ENCODE measurements around the gene RAP2A.

RAP2A gene

GRCh38 chr13:97385854-97386253 is 48.1 kb upstream of the RAP2A start:
- no peak overlapping the region for H2AFZ ChIP-seq (ENCODE audit: low read depth, low read length)
- H3K27me3 ChIP-seq (ENCODE audit: insufficient read depth, low read length, poor library complexity) = no peaks in the 10 kb centered on the region
- H3K4me1 ChIP-seq (ENCODE audit: insufficient read depth, low read length) = peaks cover 34% of the 10 kb centered on the region
- no peaks in the 10 kb centered on the region for H3K79me2 ChIP-seq (ENCODE audit: insufficient read depth, low read length)
- DNase-seq (no peak), ATAC-seq (ENCODE audit: insufficient read depth, low read depth) (no peak)
- H3K4me3 ChIP-seq (ENCODE audit: low read depth in 1 of 2, low read length in 2 of 2) = no peak overlapping the region
- TF ChIP-seq EZH2 (IDR thresholded peaks at IDR 0.05; ENCODE audit: borderline replicate concordance, low read depth, low read length, severe bottlenecking) = no peak
- no peak for TF ChIP-seq CTCF (IDR thresholded peaks at IDR 0.05; ENCODE audit: borderline replicate concordance, extremely low read depth, low read length, poor library complexity, severe bottlenecking)
- H3K4me2 ChIP-seq (ENCODE audit: insufficient read depth, low read length) = no peak overlapping the region
- no peaks in the 10 kb centered on the region for H3K36me3 ChIP-seq (ENCODE audit: insufficient read depth, low read length)
- no peak overlapping the region for H3K9ac ChIP-seq (ENCODE audit: low read depth, low read length)
- no peaks in the 10 kb centered on the region for H4K20me1 ChIP-seq (ENCODE audit: insufficient read depth, low read length)
- no peaks in the 10 kb centered on the region for H3K9me3 ChIP-seq (ENCODE audit: insufficient read depth, low read length, severe bottlenecking)
- peak overlapping the region; percentile 76; the same call in 1 of the 2 replicates for H3K27ac ChIP-seq (ENCODE audit: low read length)

- Histone ChIP-seq H3K79me2 (ENCODE audit: insufficient read depth, low read length) (no peaks in the 10 kb centered on the region), H3K27ac (ENCODE audit: low read length) (peak overlapping the region; percentile 76), H3K4me3 (ENCODE audit: low read depth in 1 of 2, low read length in 2 of 2) (no peak overlapping the region), H3K9ac (ENCODE audit: low read depth, low read length) (peak overlapping the region; percentile 25; the same call in 1 of the 2 replicates), H3K36me3 (ENCODE audit: insufficient read depth, low read length) (no peaks in the 10 kb centered on the region), H3K27me3 (ENCODE audit: insufficient read depth, low read length, poor library complexity) (no peaks in the 10 kb centered on the region), H4K20me1 (ENCODE audit: insufficient read depth, low read length) (no peaks in the 10 kb centered on the region), H3K9me3 (ENCODE audit: insufficient read depth, low read length, severe bottlenecking) (no peaks in the 10 kb centered on the region), H3K4me2 (ENCODE audit: insufficient read depth, low read length) (peak overlapping the region; percentile 47), H2AFZ (ENCODE audit: low read depth, low read length) (peak overlapping the region; percentile 16), H3K4me1 (ENCODE audit: insufficient read depth, low read length) (peaks cover 34% of the 10 kb centered on the region)
- DNase-seq = peak; percentile 93
- ATAC-seq (ENCODE audit: insufficient read depth, low read depth) = peak; percentile 96
- TF ChIP-seq EZH2 (IDR thresholded peaks at IDR 0.05; ENCODE audit: borderline replicate concordance, low read depth, low read length, severe bottlenecking) (no peak), CTCF (IDR thresholded peaks at IDR 0.05; ENCODE audit: borderline replicate concordance, extremely low read depth, low read length, poor library complexity, severe bottlenecking) (no peak)
Observed at GRCh38 chr13:97386801-97387484, 47.0 kb upstream of the RAP2A start.

- Histone ChIP-seq H3K79me2 (ENCODE audit: insufficient read depth, low read length) (no peaks in the 10 kb centered on the region), H3K4me3 (ENCODE audit: low read depth in 1 of 2, low read length in 2 of 2) (peak overlapping the region in 1 of 2 experiments; percentile 21; a peak in 1 of 4 replicates), H2AFZ (ENCODE audit: low read depth, low read length) (peak overlapping the region; percentile 16), H3K27ac (ENCODE audit: low read length) (peak overlapping the region; percentile 76), H3K36me3 (ENCODE audit: insufficient read depth, low read length) (no peaks in the 10 kb centered on the region), H3K4me1 (ENCODE audit: insufficient read depth, low read length) (peaks cover 34% of the 10 kb centered on the region), H3K9ac (ENCODE audit: low read depth, low read length) (peak overlapping the region; percentile 25; the same call in 1 of the 2 replicates), H3K27me3 (ENCODE audit: insufficient read depth, low read length, poor library complexity) (no peaks in the 10 kb centered on the region), H3K9me3 (ENCODE audit: insufficient read depth, low read length, severe bottlenecking) (no peaks in the 10 kb centered on the region), H3K4me2 (ENCODE audit: insufficient read depth, low read length) (peak overlapping the region; percentile 47), H4K20me1 (ENCODE audit: insufficient read depth, low read length) (no peaks in the 10 kb centered on the region)
- ATAC-seq (ENCODE audit: insufficient read depth, low read depth) = peak; percentile 76
- TF ChIP-seq EZH2 (IDR thresholded peaks at IDR 0.05; ENCODE audit: borderline replicate concordance, low read depth, low read length, severe bottlenecking) = no peak
- no peak for DNase-seq
Observed at GRCh38 chr13:97387485-97387839, 46.5 kb upstream of the RAP2A start.

GRCh38 chr13:97387890-97388289 is 46.1 kb upstream of the RAP2A start:
- peak overlapping the region; percentile 47; the same call in 1 of the 2 replicates for H3K4me2 ChIP-seq (ENCODE audit: insufficient read depth, low read length)
- H3K9ac ChIP-seq (ENCODE audit: low read depth, low read length) = peak overlapping the region; percentile 25; the same call in 1 of the 2 replicates
- peak overlapping the region; percentile 76 for H3K27ac ChIP-seq (ENCODE audit: low read length)
- TF ChIP-seq EZH2 (IDR thresholded peaks at IDR 0.05; ENCODE audit: borderline replicate concordance, low read depth, low read length, severe bottlenecking) = no peak
- TF ChIP-seq CTCF (IDR thresholded peaks at IDR 0.05; ENCODE audit: borderline replicate concordance, extremely low read depth, low read length, poor library complexity, severe bottlenecking) = peak; percentile 15
- no peaks in the 10 kb centered on the region for H3K36me3 ChIP-seq (ENCODE audit: insufficient read depth, low read length)
- DNase-seq (no peak), ATAC-seq (ENCODE audit: insufficient read depth, low read depth) (peak; percentile 16)
- H2AFZ ChIP-seq (ENCODE audit: low read depth, low read length) = peak overlapping the region; percentile 16
- no peaks in the 10 kb centered on the region for H3K79me2 ChIP-seq (ENCODE audit: insufficient read depth, low read length)
- H4K20me1 ChIP-seq (ENCODE audit: insufficient read depth, low read length) = no peaks in the 10 kb centered on the region
- H3K4me1 ChIP-seq (ENCODE audit: insufficient read depth, low read length) = peaks cover 34% of the 10 kb centered on the region
- peak overlapping the region in 1 of 2 experiments; percentile 21; a peak in 1 of 4 replicates for H3K4me3 ChIP-seq (ENCODE audit: low read depth in 1 of 2, low read length in 2 of 2)
- H3K27me3 ChIP-seq (ENCODE audit: insufficient read depth, low read length, poor library complexity) = no peaks in the 10 kb centered on the region
- H3K9me3 ChIP-seq (ENCODE audit: insufficient read depth, low read length, severe bottlenecking) = no peaks in the 10 kb centered on the region

Measured in DND-41 (cell line).